Smooth muscle cell (in vitro differentiated cells): ENCODE data around the gene CORO2B. TPM values are rescaled to one million over a fixed set of nuclear protein-coding genes. Genes with fewer than 3 reads are reported as not detected.

Experiments used
- DNase-seq: peaks from one replicate; lab custom pipeline; 2025; ENCODE audit not compliant: unreplicated experiment; lab: John Stamatoyannopoulos, UW
- H2AFZ ChIP-seq: fragments of 200-600 bp; sonication (generic); 2 replicates; pipeline ENCODE4 v1.6.0; 2016; ENCODE audit warnings: antibody characterized with exemption, low read depth, mild to moderate bottlenecking
- H3F3A ChIP-seq: fragments of 200-600 bp; sonication (generic); 2 replicates; pipeline ENCODE4 v1.6.0; 2017; ENCODE audit warnings: antibody characterized with exemption, low read depth
- H3K27ac ChIP-seq: fragments of 200-600 bp; sonication (generic); 2 replicates; pipeline ENCODE4 v1.5.1; 2016; ENCODE audit warnings: low read depth, mild to moderate bottlenecking
- H3K27me3 ChIP-seq: fragments of 200-600 bp; sonication (generic); 2 replicates; pipeline ENCODE4 v1.6.1; 2016; ENCODE audit warnings: low read depth, mild to moderate bottlenecking
- H3K36me3 ChIP-seq: fragments of 200-600 bp; sonication (generic); 2 replicates; pipeline ENCODE4 v1.5.1; 2016; ENCODE audit warnings: low read depth
- H3K4me1 ChIP-seq: fragments of 200-600 bp; sonication (generic); 2 replicates; pipeline ENCODE4 v1.5.1; 2016; ENCODE audit warnings: low read depth
- H3K4me2 ChIP-seq: fragments of 200-600 bp; sonication (generic); 2 replicates; pipeline ENCODE4 v1.6.0; 2016; ENCODE audit warnings: mild to moderate bottlenecking
- H3K4me3 ChIP-seq: fragments of 200-600 bp; sonication (generic); 2 replicates; pipeline ENCODE4 v1.5.1; 2016; ENCODE audit warnings: mild to moderate bottlenecking
- H3K79me2 ChIP-seq: fragments of 200-600 bp; sonication (generic); 2 replicates; pipeline ENCODE4 v1.6.0; 2016; ENCODE audit warnings: low read depth, mild to moderate bottlenecking
- H3K9ac ChIP-seq: fragments of 200-600 bp; sonication (generic); 2 replicates; pipeline ENCODE4 v1.6.0; 2016; ENCODE audit warnings: low read depth
- H3K9me3 ChIP-seq: fragments of 200-600 bp; sonication (generic); replicated peaks from 2 replicates; pipeline ENCODE4 v1.5.1; 2016; ENCODE audit warnings: low read depth
- H4K20me1 ChIP-seq: fragments of 200-600 bp; sonication (generic); 2 replicates; pipeline ENCODE4 v1.6.0; 2016; ENCODE audit warnings: low read depth
- WGBS: methylation state at CpG from one replicate; pipeline ENCODE4 v1.1.7; 2016; ENCODE audit warnings: low lambda C conversion rate; 5-methylcytosine and 5-hydroxymethylcytosine counted together
- polyA plus RNA-seq: library from polyadenylated mRNA; unstranded; fragments of >200 nt; fragmentation: Nextera tagmentation; extraction: Ambion mirVana; gene quantifications from 2 replicates; pipeline ENCODE4 v1.2.1, GENCODE V29; 2016
- total RNA-seq: library from RNA; depleted of rRNA; stranded (reverse); fragments of >200 nt; gene quantifications from 2 replicates; pipeline ENCODE4 v1.2.3, GENCODE V29; 2014
- TF ChIP-seq, protein P1 (sequence below): fragments of 200-600 bp; sonication (generic); IDR thresholded peaks from 2 replicates; pipeline ENCODE4 v1.5.1; 2017; ENCODE audit warnings: borderline replicate concordance, mild to moderate bottlenecking, antibody characterized with exemption; ENCODE audit not compliant: insufficient read depth, poor library complexity, severe bottlenecking

CORO2B gene
- total and polyA plus RNA-seq, 2 experiments from 2014 or later: 0.47 to 0.49 TPM

DNA sequence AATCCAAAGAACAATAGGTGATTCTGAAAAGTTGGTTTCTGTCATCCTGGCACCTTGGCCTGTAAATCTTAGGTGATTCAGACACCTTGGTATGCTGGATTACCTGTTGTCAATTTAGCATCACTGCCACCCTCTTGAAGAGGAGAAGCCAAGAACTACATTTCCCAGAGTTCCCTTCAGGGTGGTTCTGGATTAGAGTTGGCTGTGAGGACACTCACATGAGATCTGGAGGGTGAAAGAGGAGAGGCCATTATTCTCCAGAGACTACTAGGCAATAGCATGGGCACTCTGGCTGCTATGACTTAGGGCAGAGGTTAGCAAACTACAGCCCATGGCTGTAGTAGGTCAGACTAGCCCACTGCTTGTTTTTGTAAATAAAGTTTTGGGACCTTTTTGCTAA lies 41.7 kb upstream of the CORO2B start:
- no peaks in the 10 kb centered on the region for H3K9me3 ChIP-seq
- DNase-seq: no peak
- TF ChIP-seq, protein P1, sequence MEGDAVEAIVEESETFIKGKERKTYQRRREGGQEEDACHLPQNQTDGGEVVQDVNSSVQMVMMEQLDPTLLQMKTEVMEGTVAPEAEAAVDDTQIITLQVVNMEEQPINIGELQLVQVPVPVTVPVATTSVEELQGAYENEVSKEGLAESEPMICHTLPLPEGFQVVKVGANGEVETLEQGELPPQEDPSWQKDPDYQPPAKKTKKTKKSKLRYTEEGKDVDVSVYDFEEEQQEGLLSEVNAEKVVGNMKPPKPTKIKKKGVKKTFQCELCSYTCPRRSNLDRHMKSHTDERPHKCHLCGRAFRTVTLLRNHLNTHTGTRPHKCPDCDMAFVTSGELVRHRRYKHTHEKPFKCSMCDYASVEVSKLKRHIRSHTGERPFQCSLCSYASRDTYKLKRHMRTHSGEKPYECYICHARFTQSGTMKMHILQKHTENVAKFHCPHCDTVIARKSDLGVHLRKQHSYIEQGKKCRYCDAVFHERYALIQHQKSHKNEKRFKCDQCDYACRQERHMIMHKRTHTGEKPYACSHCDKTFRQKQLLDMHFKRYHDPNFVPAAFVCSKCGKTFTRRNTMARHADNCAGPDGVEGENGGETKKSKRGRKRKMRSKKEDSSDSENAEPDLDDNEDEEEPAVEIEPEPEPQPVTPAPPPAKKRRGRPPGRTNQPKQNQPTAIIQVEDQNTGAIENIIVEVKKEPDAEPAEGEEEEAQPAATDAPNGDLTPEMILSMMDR: no peak
- H3K4me3 ChIP-seq: no peak overlapping the region
- H3K4me2 ChIP-seq: no peak overlapping the region
- H3K27me3 ChIP-seq: no peaks in the 10 kb centered on the region
- H3K9ac ChIP-seq: peak overlapping the region; percentile 31
- H3K79me2 ChIP-seq: no peaks in the 10 kb centered on the region
- no peaks in the 10 kb centered on the region for H4K20me1 ChIP-seq
- H3K27ac ChIP-seq: peak overlapping the region; percentile 93
- no peaks in the 10 kb centered on the region for H3K4me1 ChIP-seq
- H3F3A ChIP-seq: no peaks in the 10 kb centered on the region
- H3K36me3 ChIP-seq: no peaks in the 10 kb centered on the region
- H2AFZ ChIP-seq: no peak overlapping the region

DNA sequence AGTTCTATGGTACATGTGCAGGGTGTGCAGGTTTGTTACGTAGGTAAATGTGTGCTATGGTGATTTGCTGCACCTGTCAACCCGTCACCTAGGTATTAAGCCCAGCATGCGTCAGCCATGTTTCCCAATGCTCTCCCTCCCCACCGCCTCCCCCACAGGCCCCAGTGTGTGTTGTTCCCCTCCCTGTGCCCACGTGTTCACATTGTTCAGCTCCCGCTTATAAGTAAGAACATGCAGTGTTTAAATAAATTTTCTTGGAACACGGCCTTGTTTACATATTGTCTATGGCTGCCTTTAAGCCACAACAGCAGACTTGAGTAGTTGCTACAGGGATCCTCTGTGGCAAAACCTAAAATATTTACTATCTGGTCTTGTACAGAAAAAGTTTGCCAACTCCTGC lies 41.3 kb upstream of the CORO2B start:
- Histone ChIP-seq H3K9me3 (no peaks in the 10 kb centered on the region), H3K36me3 (no peaks in the 10 kb centered on the region), H3K4me3 (no peak overlapping the region), H3K79me2 (no peaks in the 10 kb centered on the region), H4K20me1 (no peaks in the 10 kb centered on the region), H2AFZ (no peak overlapping the region), H3K27me3 (no peaks in the 10 kb centered on the region), H3K4me2 (no peak overlapping the region), H3K9ac (no peak overlapping the region), H3K27ac (peak overlapping the region; percentile 93), H3F3A (no peaks in the 10 kb centered on the region), H3K4me1 (no peaks in the 10 kb centered on the region)
- TF ChIP-seq, protein P1: no peak
- DNase-seq: no peak
- 83% methylated on average over 7 of the region's 7 CpGs for WGBS

DNA sequence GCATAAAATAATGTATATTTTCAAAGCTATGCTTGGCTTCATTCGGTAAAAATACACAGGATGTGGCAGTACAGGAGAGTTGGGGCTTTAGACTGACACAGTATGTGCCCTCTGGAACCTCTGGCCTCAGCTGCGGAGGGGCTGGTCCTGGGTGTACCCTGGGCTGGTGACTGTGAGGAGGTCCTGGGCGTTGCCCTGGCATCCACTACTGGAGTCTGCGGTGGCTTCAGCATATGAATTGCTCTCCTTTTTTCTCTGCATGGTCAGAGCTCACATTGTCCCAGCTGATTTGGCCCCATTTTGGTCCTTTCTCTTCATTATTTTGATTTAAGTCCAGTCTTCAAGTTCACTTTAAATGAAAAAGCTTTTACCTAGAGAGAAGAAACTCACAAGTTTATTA lies 40.5 kb upstream of the CORO2B start:
- H3K4me2 ChIP-seq: no peak overlapping the region
- no peaks in the 10 kb centered on the region for H3K27me3 ChIP-seq
- H3K79me2 ChIP-seq: no peaks in the 10 kb centered on the region
- H2AFZ ChIP-seq: no peak overlapping the region
- no peaks in the 10 kb centered on the region for H3K36me3 ChIP-seq
- no peak overlapping the region for H3K27ac ChIP-seq
- H3K4me1 ChIP-seq: no peaks in the 10 kb centered on the region
- no peaks in the 10 kb centered on the region for H3K9me3 ChIP-seq
- no peak overlapping the region for H3K9ac ChIP-seq
- no peaks in the 10 kb centered on the region for H4K20me1 ChIP-seq
- TF ChIP-seq, protein P1: no peak
- no peak for DNase-seq
- H3F3A ChIP-seq: no peaks in the 10 kb centered on the region
- H3K4me3 ChIP-seq: no peak overlapping the region
- WGBS: 98% methylated on average over 4 of the region's 4 CpGs

DNA sequence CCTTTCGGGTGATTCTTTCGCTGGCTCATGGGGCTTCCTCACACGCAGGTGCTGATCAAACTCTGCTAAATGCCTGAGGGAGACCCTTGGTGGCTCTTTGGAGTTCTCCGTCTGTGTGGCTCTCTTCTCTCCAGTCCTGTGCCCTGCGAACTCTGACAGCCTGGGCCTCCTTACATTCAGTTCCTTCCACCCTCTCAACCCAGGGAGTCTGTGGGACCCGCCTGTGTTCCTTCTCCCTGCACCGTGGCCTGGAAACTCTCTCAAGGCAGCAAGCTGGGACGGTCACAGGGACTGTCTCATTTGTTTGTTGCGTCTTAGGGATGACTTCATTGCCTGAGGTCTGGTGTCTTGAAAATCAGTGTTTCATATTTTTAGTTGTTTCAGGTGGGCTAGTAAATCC lies 37.0 kb upstream of the CORO2B start:
- 74% methylated on average over 9 of the region's 9 CpGs for WGBS
- no peak overlapping the region for H3K4me2 ChIP-seq
- H3K79me2 ChIP-seq: no peaks in the 10 kb centered on the region
- H4K20me1 ChIP-seq: no peaks in the 10 kb centered on the region
- H3K4me1 ChIP-seq: no peaks in the 10 kb centered on the region
- TF ChIP-seq, protein P1: no peak
- H3K27ac ChIP-seq: no peak overlapping the region
- no peaks in the 10 kb centered on the region for H3K36me3 ChIP-seq
- H2AFZ ChIP-seq: no peak overlapping the region
- H3K27me3 ChIP-seq: no peaks in the 10 kb centered on the region
- DNase-seq: no peak
- no peaks in the 10 kb centered on the region for H3K9me3 ChIP-seq
- no peak overlapping the region for H3K9ac ChIP-seq
- no peak overlapping the region for H3K4me3 ChIP-seq
- H3F3A ChIP-seq: no peaks in the 10 kb centered on the region
